ENCODE data around the gene GK.

DNA sequence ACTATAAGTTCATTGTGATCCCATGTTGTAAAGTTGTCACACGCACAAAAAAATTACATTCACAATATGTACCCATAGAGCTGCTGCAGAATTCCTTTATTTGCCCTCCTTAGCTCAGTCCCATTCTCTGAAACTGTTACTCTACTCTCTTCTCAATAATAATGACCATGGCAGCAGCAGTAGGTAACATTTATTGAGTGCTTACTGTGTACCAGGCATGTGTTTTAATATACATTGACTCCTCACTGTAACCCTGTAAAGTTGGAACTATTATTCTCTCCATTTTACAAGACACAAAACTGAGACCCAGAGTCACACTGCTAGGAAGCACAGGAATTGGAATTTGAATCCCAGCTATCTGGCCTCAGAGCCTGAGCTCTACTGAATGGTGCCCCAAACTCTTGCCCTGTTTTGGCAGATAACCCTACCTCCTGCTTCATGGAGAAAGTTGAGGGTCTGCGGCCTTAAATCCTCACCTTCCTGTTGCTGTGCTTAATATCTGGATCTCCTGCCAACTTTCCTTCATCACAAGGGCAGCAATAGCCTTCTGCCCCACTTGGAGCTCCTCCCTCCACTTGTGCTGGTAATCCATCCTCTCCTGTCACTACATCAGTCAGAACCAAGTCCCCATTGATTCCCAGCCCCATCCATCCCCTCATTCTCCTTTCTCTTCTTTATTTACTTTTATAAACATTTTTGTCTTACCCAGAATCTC is 20.8 kb downstream of the GK start:
- TF ChIP-seq POLR2AphosphoS5 (IDR thresholded peaks at IDR 0.05; ENCODE audit: low read depth, low read length) (no peak), FOXP2 (optimal IDR thresholded peaks at IDR 0.05; ENCODE audit: borderline replicate concordance, extremely low read depth, extremely low read length, insufficient read depth) (no peak)
- TF ChIP-seq, protein P1, sequence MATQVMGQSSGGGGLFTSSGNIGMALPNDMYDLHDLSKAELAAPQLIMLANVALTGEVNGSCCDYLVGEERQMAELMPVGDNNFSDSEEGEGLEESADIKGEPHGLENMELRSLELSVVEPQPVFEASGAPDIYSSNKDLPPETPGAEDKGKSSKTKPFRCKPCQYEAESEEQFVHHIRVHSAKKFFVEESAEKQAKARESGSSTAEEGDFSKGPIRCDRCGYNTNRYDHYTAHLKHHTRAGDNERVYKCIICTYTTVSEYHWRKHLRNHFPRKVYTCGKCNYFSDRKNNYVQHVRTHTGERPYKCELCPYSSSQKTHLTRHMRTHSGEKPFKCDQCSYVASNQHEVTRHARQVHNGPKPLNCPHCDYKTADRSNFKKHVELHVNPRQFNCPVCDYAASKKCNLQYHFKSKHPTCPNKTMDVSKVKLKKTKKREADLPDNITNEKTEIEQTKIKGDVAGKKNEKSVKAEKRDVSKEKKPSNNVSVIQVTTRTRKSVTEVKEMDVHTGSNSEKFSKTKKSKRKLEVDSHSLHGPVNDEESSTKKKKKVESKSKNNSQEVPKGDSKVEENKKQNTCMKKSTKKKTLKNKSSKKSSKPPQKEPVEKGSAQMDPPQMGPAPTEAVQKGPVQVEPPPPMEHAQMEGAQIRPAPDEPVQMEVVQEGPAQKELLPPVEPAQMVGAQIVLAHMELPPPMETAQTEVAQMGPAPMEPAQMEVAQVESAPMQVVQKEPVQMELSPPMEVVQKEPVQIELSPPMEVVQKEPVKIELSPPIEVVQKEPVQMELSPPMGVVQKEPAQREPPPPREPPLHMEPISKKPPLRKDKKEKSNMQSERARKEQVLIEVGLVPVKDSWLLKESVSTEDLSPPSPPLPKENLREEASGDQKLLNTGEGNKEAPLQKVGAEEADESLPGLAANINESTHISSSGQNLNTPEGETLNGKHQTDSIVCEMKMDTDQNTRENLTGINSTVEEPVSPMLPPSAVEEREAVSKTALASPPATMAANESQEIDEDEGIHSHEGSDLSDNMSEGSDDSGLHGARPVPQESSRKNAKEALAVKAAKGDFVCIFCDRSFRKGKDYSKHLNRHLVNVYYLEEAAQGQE (IDR thresholded peaks at IDR 0.05; ENCODE audit: insufficient read depth in 1 of 2, low read depth in 2 of 2, low read length in 2 of 2): no peak

Measured in PFSK-1 (cell line).